Esophagus (tissue), 2 donors: ENCODE measurements around the gene ZNRD2. TPM values are rescaled to one million over a fixed set of nuclear protein-coding genes. Genes with fewer than 3 reads are reported as not detected.
A peak's percentile ranks its signal among the peaks of the same experiment; 100 is the strongest.

Experiments
- H3K27ac ChIP-seq, 2 donors: one replicate each; pipeline ENCODE4 v1.5.1; 2013; ENCODE audit warnings: low read depth in 2 of 2, mild to moderate bottlenecking in 2 of 2, inconsistent platforms in 1 of 2, low read length in 1 of 2, moderate library complexity in 1 of 2
- H3K27me3 ChIP-seq, 2 donors: one replicate each; pipeline ENCODE4 v1.6.1; 2013; ENCODE audit warnings: low read length in 2 of 2, control low read depth in 1 of 2, mild to moderate bottlenecking in 1 of 2; ENCODE audit not compliant: insufficient read depth in 2 of 2, control insufficient read depth in 1 of 2
- H3K36me3 ChIP-seq, 2 donors: one replicate each; pipeline ENCODE4 v1.6.1; 2013; ENCODE audit warnings: low read length in 1 of 2; ENCODE audit not compliant: control insufficient read depth in 2 of 2, insufficient read depth in 2 of 2
- H3K4me1 ChIP-seq, 2 donors: one replicate each; pipeline ENCODE4 v1.6.1; 2013; ENCODE audit warnings: low read length in 1 of 2; ENCODE audit not compliant: control insufficient read depth in 2 of 2, insufficient read depth in 2 of 2
- H3K4me3 ChIP-seq, 2 donors: one replicate each; pipeline ENCODE4 v1.5.1; 2013; ENCODE audit warnings: low read length in 2 of 2, mild to moderate bottlenecking in 2 of 2, low read depth in 1 of 2, moderate library complexity in 1 of 2
- H3K9me3 ChIP-seq, 2 donors: one replicate each; pipeline ENCODE4 v1.6.1; 2013; ENCODE audit warnings: mild to moderate bottlenecking in 2 of 2, low read depth in 1 of 2, low read length in 1 of 2, moderate library complexity in 1 of 2; ENCODE audit not compliant: control insufficient read depth in 2 of 2, insufficient read depth in 1 of 2
- WGBS, 2 donors: extraction: QIAGEN DNeasy Blood & Tissue Kit; methylation state at CpG; one replicate each; pipeline ENCODE4 v1.1.7; 2013; 5-methylcytosine and 5-hydroxymethylcytosine counted together
- polyA plus RNA-seq, 2 donors: library from polyadenylated mRNA; stranded (reverse); fragments of 200-250 nt; gene quantifications; one replicate each; pipeline ENCODE4 v1.2.3, GENCODE V29; 2013
- donor health status: healthy with polysubstance abuse.
- donor health status: Bipolar disorder and iron deficiency.

ZNRD2 gene
- polyA plus RNA-seq, 2 donors, result 38.9 to 52.1 TPM

GRCh38 chr11:65572356-65573051, 2.2 kb downstream of the ZNRD2 start, which contains the start of gene FAM89B:
TSS of gene FAM89B (plus strand) at chr11:65572538. CDS start at chr11:65572670, 132 bp downstream.
- 0 to 1% methylated on average over 63 to 86 of the region's 86 CpGs for WGBS, 2 donors
- Histone ChIP-seq H3K27me3 (no peaks in the 10 kb centered on the region), H3K36me3 (peaks cover 0 to 10% of the 10 kb centered on the region in 2 donors), H3K4me1 (peaks cover 0 to 38% of the 10 kb centered on the region in 2 donors), H3K27ac (peak within 1 kb of the TSS; percentile 96 to 97), H3K9me3 (no peaks in the 10 kb centered on the region), H3K4me3 (peak within 1 kb of the TSS; percentile 69 to 71)

GRCh38 chr11:65573391-65574079, 3.3 kb downstream of the ZNRD2 start:
- WGBS, 2 donors, result 15 to 20% methylated on average over 22 of the region's 22 CpGs
- peak overlapping the region; percentile 69 to 71 for H3K4me3 ChIP-seq
- H3K36me3 ChIP-seq, result peaks cover 0 to 8% of the 10 kb centered on the region in 2 donors
- no peaks in the 10 kb centered on the region for H3K27me3 ChIP-seq
- peak overlapping the region; percentile 94 to 97 for H3K27ac ChIP-seq
- peaks cover 0 to 45% of the 10 kb centered on the region in 2 donors for H3K4me1 ChIP-seq
- H3K9me3 ChIP-seq, result no peaks in the 10 kb centered on the region

- H3K4me3 ChIP-seq, result peak overlapping the region; percentile 69 to 71
- H3K9me3 ChIP-seq, result no peaks in the 10 kb centered on the region
- 1% methylated on average over 50 to 67 of the region's 67 CpGs for WGBS, 2 donors
- H3K27me3 ChIP-seq, result no peaks in the 10 kb centered on the region
- H3K4me1 ChIP-seq, result peaks cover 0 to 40% of the 10 kb centered on the region in 2 donors
- peak overlapping the region; percentile 94 to 97 for H3K27ac ChIP-seq
- H3K36me3 ChIP-seq, result peaks cover 0 to 10% of the 10 kb centered on the region in 2 donors
Measured at GRCh38 chr11:65574109-65574810, 4.0 kb downstream of the ZNRD2 start.

- Histone ChIP-seq H3K27ac (peak overlapping the region; percentile 94 to 97), H3K36me3 (peaks cover 3 to 16% of the 10 kb centered on the region in 2 donors), H3K9me3 (no peaks in the 10 kb centered on the region), H3K4me3 (peak overlapping the region; percentile 58 to 71), H3K27me3 (no peaks in the 10 kb centered on the region), H3K4me1 (peaks cover under 1 to 39% of the 10 kb centered on the region in 2 donors)
- 10% methylated on average over 28 of the region's 28 CpGs for whole genome bisulfite sequencing, 2 donors
Measured at GRCh38 chr11:65574811-65575567, 4.7 kb downstream of the ZNRD2 start.

GRCh38 chr11:65575568-65576231, 5.4 kb downstream of the ZNRD2 start, which contains the start of gene EHBP1L1:
TSS of gene EHBP1L1 (plus strand) at chr11:65576053. CDS start at chr11:65576303, 250 bp downstream.
- Histone ChIP-seq H3K27me3 (no peaks in the 10 kb centered on the region), H3K27ac (peak within 1 kb of the TSS; percentile 97 to 98), H3K9me3 (no peaks in the 10 kb centered on the region), H3K4me3 (peak within 1 kb of the TSS; percentile 71 to 74), H3K4me1 (peaks cover 2 to 39% of the 10 kb centered on the region in 2 donors), H3K36me3 (peaks cover 6 to 23% of the 10 kb centered on the region in 2 donors)
- WGBS, 2 donors, result 1 to 3% methylated on average over 26 to 69 of the region's 69 CpGs

- peaks cover 2 to 35% of the 10 kb centered on the region in 2 donors for H3K4me1 ChIP-seq
- H3K4me3 ChIP-seq, result peak overlapping the region; percentile 71 to 74
- H3K27ac ChIP-seq, result peak overlapping the region; percentile 97 to 98
- no peaks in the 10 kb centered on the region for H3K9me3 ChIP-seq
- no peaks in the 10 kb centered on the region for H3K27me3 ChIP-seq
- WGBS, 2 donors, result 2 to 9% methylated on average over 26 of the region's 26 CpGs
- H3K36me3 ChIP-seq, result peaks cover 7 to 29% of the 10 kb centered on the region in 2 donors
Measured at GRCh38 chr11:65576232-65576866, 6.1 kb downstream of the ZNRD2 start.

- Histone ChIP-seq H3K4me1 (peaks cover 2 to 27% of the 10 kb centered on the region in 2 donors), H3K36me3 (peaks cover 11 to 34% of the 10 kb centered on the region in 2 donors), H3K4me3 (peak overlapping the region; percentile 71 to 74), H3K27me3 (no peaks in the 10 kb centered on the region), H3K27ac (peak overlapping the region; percentile 97 to 98), H3K9me3 (no peaks in the 10 kb centered on the region)
- WGBS, 2 donors, result 12 to 27% methylated on average over 17 to 18 of the region's 18 CpGs
Measured at GRCh38 chr11:65576867-65577755, 6.8 kb downstream of the ZNRD2 start.

GRCh38 chr11:65577756-65578109, 7.5 kb downstream of the ZNRD2 start:
- H3K4me1 ChIP-seq, result peaks cover 2 to 27% of the 10 kb centered on the region in 2 donors

More at GRCh38 chr11:65577756-65578109, 7.5 kb downstream of the ZNRD2 start:
- H3K27ac ChIP-seq, result peak overlapping the region; percentile 97 to 98
- 37 to 51% methylated on average over 8 of the region's 8 CpGs for WGBS, 2 donors
- H3K27me3 ChIP-seq, result no peaks in the 10 kb centered on the region
- H3K4me3 ChIP-seq, result peak overlapping the region; percentile 71 to 74
- H3K36me3 ChIP-seq, result peaks cover 11 to 37% of the 10 kb centered on the region in 2 donors
- H3K9me3 ChIP-seq, result no peaks in the 10 kb centered on the region
